ACC112 (cell line): ENCODE data around the gene DPM2.

Experiments used
- H2AFZ ChIP-seq: fragments of 200-600 bp; sonication (generic); one replicate; pipeline ENCODE4 v1.6.0; 2017; ENCODE audit warnings: antibody characterized with exemption, low read length; ENCODE audit not compliant: unreplicated experiment
- H3K27ac ChIP-seq: fragments of 200-600 bp; sonication (generic); 2 replicates; pipeline ENCODE4 v1.5.1; 2014; ENCODE audit warnings: low read depth, mild to moderate bottlenecking, antibody characterized with exemption, low read length, moderate library complexity
- H3K27me3 ChIP-seq: fragments of 200-600 bp; sonication (generic); 2 replicates; pipeline ENCODE4 v1.6.1; 2014; ENCODE audit warnings: mild to moderate bottlenecking, antibody characterized with exemption, low read length, moderate library complexity, mixed read lengths; ENCODE audit not compliant: insufficient read depth
- H3K36me3 ChIP-seq: fragments of 200-600 bp; sonication (generic); 2 replicates; pipeline ENCODE4 v1.6.1; 2016; ENCODE audit warnings: mild to moderate bottlenecking, antibody characterized with exemption, low read length, moderate library complexity, mixed read lengths; ENCODE audit not compliant: insufficient read depth
- H3K4me1 ChIP-seq: fragments of 200-600 bp; sonication (generic); one replicate; pipeline ENCODE4 v1.6.1; 2016; ENCODE audit warnings: low read length, mixed read lengths; ENCODE audit not compliant: insufficient read depth, unreplicated experiment, control insufficient read depth
- H3K4me3 ChIP-seq: fragments of 200-600 bp; sonication (generic); 2 replicates; pipeline ENCODE4 v1.5.1; 2014; ENCODE audit warnings: mild to moderate bottlenecking, low read depth, low read length
- H3K79me2 ChIP-seq: fragments of 200-600 bp; sonication (generic); one replicate; pipeline ENCODE4 v1.6.0; 2016; ENCODE audit warnings: low read length; ENCODE audit not compliant: control insufficient read depth, unreplicated experiment, insufficient read depth

DPM2 gene, protein sequence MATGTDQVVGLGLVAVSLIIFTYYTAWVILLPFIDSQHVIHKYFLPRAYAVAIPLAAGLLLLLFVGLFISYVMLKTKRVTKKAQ

DNA sequence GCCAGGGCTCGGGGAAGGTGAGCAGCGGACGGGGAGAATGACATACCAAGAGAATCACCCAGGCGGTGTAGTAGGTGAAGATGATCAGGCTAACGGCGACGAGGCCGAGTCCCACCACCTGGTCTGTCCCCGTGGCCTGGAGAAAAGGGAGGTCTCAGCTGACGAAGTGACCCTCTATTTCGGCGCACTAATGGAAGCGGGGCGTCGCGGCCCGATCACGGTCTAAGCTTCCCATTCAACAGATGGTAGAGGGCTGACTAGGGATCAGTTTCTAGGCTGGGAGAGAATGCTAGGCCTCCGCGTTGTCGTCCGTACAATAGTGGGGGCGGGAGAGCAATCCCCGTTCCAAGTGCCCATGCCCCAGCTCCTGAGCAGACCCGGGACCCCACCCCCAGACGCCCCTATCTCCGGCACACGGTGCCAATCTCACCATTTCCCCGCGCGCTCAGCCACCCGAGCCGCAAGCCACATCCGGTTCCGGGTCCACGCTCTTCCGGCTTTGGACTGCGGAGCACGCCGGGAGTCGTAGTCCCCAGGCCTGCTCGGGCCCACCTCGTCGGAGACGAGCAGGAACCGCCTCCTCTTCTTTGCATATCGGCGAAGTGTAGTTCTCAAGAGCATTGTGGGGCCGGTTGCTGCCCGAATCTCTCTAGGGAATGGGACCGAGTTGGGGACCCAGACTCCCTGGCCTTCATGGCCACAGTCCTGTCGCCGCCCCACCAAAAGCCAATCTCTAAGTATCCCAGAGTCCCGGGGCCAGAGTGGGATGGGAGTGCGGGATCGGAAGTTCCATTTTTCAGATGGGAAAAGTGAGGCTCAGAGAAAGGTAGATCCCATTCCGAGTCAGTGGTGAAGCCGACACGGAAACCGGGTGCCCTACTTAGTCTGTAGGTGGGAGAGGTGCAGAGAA is at the start of gene DPM2:
TSS of gene DPM2 (minus strand) at position 467 of the 910 bp plus-strand sequence. CDS start at position 433, 34 bp downstream.
- no peaks in the 10 kb centered on the region for H3K36me3 ChIP-seq
- H3K27me3 ChIP-seq: no peaks in the 10 kb centered on the region
- peak within 1 kb of the TSS; percentile 86 for H3K4me3 ChIP-seq
- no peak within 1 kb of the TSS for H2AFZ ChIP-seq
- peak within 1 kb of the TSS; percentile 32 for H3K27ac ChIP-seq
- peaks cover 35% of the 10 kb centered on the region for H3K79me2 ChIP-seq
- peaks cover 24% of the 10 kb centered on the region for H3K4me1 ChIP-seq

DNA sequence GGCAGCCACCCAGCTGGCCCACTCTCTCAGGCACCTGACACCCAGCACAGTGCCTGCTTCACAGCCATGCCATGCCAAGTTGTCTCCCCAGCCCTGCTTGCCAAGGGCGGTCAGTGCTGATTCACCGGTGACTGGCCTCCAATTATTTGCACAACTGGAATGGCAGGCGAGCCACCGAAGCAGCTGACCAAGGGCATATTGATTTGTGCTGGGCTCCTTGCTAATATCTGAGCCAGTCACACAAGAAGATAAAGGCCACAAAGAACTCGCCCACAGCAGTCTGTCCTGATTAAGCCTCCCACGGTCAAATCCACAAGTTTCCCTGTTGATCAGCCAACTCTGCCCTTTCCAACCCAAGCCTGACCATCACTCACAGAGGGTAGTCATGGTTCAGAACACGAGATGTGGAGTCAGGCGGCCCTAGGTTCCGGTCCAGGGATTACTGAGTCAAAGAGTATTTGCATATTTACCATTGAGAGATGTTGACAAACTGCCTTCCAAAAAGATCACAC is 49.5 kb upstream of the DPM2 start:
- no peaks in the 10 kb centered on the region for H3K79me2 ChIP-seq
- H3K27ac ChIP-seq: peak overlapping the region; percentile 62
- peaks cover 8% of the 10 kb centered on the region for H3K4me1 ChIP-seq
- no peak overlapping the region for H3K4me3 ChIP-seq
- no peaks in the 10 kb centered on the region for H3K27me3 ChIP-seq
- H3K36me3 ChIP-seq: no peaks in the 10 kb centered on the region
- peak overlapping the region; percentile 37 for H2AFZ ChIP-seq

DNA sequence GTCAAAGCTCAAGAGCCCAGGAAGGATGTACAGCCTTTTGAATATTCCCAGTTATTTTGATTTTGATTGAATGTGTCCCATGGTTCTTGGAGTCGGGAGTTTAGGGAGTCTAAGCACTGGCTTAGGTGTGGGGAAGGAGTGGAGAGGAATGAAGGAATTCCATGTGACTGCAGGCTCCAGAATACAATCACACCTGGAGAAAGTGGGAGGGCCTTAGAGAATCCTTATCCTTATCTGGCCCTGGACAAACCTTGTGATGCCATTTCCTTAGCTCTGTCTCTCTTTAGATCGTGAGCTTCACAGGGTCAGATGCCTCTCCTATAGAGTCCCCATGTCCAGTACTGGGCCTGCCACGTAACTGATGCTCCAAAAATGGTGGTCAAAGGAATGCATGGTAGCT is 47.4 kb upstream of the DPM2 start:
- Histone ChIP-seq H3K79me2 (peaks cover 3% of the 10 kb centered on the region), H3K27ac (no peak overlapping the region), H3K4me1 (peaks cover 14% of the 10 kb centered on the region)

DNA sequence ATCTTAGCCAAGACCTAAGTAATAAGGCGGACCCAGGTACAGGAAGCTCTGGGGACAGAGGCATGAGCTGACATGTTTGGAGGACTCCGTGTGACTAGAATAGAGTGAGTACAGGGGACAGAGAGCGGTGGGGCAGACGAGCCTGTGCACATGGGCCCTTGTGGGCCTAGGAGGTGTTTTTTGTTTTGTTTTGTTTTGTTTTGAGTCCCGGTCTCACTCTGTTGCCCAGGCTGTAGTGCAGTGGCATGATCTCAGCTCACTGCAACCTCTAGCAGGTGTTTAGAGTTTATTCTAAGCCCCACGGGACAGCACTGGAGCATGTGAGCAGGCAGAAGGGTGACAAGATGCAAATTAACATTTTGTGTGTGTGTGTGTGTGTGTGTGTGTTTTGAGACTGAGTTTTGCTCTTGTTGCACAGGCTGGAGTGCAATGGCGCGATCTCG is 46.2 kb upstream of the DPM2 start:
- no peaks in the 10 kb centered on the region for H3K27me3 ChIP-seq
- H3K36me3 ChIP-seq: no peaks in the 10 kb centered on the region
- no peak overlapping the region for H3K27ac ChIP-seq
- peaks cover 14% of the 10 kb centered on the region for H3K4me1 ChIP-seq
- H3K4me3 ChIP-seq: no peak overlapping the region
- no peak overlapping the region for H2AFZ ChIP-seq
- peaks cover 15% of the 10 kb centered on the region for H3K79me2 ChIP-seq

More for the DNA sequence above, 47.4 kb upstream of the DPM2 start:
- no peaks in the 10 kb centered on the region for H3K27me3 ChIP-seq
- no peak overlapping the region for H3K4me3 ChIP-seq
- no peaks in the 10 kb centered on the region for H3K36me3 ChIP-seq
- H2AFZ ChIP-seq: no peak overlapping the region

DNA sequence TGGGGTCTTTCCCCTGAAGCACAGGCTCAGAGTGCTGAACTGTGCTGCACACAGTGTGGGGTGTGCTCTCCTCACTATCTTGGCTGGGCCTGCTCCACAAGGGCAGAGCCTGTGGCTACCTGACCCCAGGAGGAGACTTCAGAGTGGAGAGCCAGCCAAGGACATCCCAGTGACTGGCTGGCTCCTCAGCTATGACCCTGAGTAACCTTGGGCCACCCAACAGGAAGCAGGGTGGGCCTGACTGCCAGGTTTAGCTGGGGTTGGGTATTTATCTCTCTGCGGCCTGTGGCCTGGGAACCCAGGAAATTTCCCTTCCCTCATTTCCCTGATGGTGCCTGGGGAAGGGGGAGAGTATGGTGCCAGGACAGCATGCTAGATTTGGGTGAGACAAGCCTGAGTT is 45.3 kb upstream of the DPM2 start:
- Histone ChIP-seq H3K27ac (no peak overlapping the region), H3K27me3 (no peaks in the 10 kb centered on the region), H3K36me3 (no peaks in the 10 kb centered on the region), H3K4me3 (no peak overlapping the region), H2AFZ (no peak overlapping the region), H3K4me1 (peaks cover 18% of the 10 kb centered on the region), H3K79me2 (peaks cover 23% of the 10 kb centered on the region)

DNA sequence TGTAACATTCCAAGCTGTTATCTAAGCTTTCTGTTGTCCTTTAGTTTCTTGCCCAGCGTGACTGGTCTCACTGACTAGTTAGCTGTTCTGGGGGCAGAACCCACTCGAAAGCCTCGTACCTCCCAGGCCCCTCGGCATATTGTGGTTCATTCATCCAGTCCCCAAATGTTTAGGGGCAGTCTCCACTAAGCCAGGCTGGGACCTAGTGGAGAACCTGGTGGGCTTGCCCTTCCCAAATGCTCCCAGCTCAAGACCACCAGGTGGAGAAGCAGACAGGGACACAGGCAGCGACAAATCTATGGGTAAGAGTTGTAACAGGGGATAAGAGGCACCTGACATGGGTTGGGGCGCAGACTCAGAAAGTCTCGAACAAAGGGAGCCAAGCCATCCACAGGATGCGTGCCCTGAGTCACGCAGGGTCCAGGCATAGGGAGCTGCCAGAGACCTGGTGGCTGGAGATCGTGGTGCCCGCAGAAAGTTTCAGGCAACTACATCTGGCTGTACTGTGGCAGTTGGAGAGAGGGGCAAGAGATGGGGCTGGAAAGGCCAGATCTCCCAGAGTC is 44.0 kb upstream of the DPM2 start:
- Histone ChIP-seq H3K79me2 (peaks cover 35% of the 10 kb centered on the region), H2AFZ (peak overlapping the region; percentile 90), H3K27me3 (no peaks in the 10 kb centered on the region), H3K36me3 (no peaks in the 10 kb centered on the region), H3K27ac (peak overlapping the region; percentile 12; the same call in 1 of the 2 replicates), H3K4me3 (peak overlapping the region; percentile 87), H3K4me1 (peaks cover 20% of the 10 kb centered on the region)

DNA sequence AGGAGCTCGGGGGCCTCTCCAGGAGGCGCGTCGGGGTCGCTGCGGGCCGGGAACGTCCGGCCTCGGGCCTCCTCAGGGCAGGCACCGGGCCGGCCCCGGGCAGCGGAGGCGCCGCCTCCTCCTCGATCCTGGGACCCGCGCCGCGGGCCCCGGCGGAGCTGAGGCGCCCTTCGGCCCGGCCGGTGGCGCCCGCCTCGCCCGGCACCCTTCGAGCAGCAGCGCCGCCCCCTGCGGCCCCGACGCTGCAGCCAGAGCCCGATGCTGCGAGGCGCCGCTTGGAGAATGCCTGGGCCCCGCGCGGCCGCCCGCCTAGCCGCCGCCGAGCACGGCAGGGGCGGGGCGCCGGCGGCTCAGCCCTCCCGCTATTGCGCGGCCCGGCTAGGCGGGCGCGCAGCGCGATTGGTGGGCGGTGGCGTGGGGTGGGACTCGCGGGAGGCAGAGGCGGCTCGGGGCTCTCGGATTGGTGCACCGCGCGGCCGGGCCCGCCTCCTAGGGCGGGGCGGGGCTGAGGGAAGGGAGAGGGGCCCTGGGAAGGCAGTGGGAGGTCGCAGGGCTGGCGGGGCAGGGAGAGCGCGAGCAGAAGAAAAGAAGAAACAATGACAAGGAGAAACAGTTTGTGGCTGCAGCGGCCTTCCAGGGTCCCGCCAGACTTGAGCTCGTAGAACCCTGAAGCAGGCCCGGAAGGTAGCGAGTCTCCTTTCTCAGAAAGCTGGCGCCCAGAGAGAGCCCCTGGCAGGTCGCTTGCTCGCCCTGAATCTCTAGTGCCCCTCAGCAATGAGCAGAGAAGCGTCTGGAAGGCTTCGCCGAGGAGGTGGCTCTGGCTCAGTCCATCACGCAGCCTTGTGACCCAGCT is 43.3 kb upstream of the DPM2 start, which contains the start of gene EEIG1:
TSS of gene EEIG1 (minus strand) at position 284 of the 853 bp plus-strand sequence. CDS start 852 bp downstream, outside the sequence.
- Histone ChIP-seq H3K79me2 (peaks cover 42% of the 10 kb centered on the region), H3K4me1 (peaks cover 25% of the 10 kb centered on the region), H3K27me3 (no peaks in the 10 kb centered on the region), H3K4me3 (peak within 1 kb of the TSS; percentile 87), H3K27ac (peak within 1 kb of the TSS; percentile 12; the same call in 1 of the 2 replicates), H3K36me3 (no peaks in the 10 kb centered on the region), H2AFZ (peak within 1 kb of the TSS; percentile 96)

DNA sequence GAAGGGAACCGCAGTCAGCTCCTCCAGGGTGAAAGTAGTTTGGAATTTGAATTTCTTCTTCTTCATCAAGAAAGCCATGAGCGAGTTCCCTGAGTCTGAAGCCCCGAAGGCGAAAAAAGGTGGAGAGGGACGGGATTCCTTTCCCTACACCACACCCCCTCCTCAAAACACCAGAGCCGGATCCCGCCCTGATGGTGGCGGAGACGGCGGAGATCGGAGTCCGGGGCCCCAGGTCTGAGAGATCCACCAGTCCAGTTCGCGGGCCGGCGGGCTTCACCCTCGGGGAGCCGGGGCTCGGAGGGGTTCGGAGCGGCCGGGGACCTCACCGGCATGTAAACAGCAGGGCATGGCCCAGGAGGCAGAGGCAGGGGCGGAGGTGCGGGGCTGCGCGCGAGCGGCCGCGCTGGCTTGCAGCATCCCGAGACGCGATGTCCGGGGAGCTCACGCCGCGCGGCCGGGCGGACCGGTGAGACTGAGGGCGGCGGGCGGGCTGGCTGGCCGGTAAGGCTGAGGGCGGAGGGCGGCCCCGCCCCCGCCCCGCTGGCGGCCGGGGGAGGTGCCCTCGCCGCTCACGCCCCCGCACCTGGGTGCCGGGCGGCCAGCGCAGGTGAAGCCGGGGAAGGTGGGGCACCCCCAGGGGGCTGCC is 42.5 kb upstream of the DPM2 start:
- Histone ChIP-seq H3K79me2 (peaks cover 50% of the 10 kb centered on the region), H3K4me3 (peak overlapping the region; percentile 87), H2AFZ (peak overlapping the region; percentile 96), H3K27ac (no peak overlapping the region; the same call in 1 of the 2 replicates), H3K36me3 (no peaks in the 10 kb centered on the region), H3K27me3 (no peaks in the 10 kb centered on the region), H3K4me1 (peaks cover 32% of the 10 kb centered on the region)

DNA sequence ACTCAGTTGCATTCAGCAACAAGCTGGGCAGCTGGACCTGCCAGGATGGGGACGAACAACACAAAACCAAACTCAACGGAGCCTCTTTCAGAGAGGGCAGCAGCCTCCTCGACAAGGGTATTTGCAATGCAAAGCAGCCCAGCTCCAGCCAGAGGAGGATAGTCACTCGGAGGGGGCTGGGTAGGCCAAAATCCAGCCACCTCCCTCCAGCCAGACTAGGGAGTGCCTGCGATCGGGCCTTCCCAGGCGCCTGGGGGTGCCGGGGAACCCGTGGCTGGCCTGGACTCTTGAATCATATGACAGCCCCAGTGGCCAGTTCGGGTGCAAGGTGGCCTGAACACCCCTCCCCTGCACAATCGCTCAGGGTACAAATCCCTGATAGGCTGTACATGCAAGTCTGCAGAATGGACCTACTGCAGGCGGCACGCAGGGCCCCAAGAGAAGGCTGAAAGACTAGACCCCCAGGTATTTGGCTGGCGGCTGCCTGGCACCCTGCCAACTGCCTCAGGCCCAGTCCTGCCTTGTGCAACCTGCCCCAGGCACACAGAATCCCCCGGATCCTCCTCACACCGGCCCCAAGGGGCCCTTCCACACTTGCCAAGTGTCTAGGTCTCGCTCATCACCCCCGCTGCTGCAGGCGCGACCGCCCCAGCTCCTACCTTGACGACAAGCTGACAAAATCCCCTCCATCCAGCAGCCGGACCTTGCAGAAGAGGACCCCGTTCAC is 41.8 kb upstream of the DPM2 start:
- Histone ChIP-seq H3K79me2 (peaks cover 56% of the 10 kb centered on the region), H2AFZ (no peak overlapping the region), H3K27ac (no peak overlapping the region), H3K36me3 (no peaks in the 10 kb centered on the region), H3K4me3 (peak overlapping the region; percentile 87), H3K4me1 (peaks cover 39% of the 10 kb centered on the region), H3K27me3 (no peaks in the 10 kb centered on the region)
